Pons (tissue), 1 donor: ENCODE results near the gene ZDHHC24.
"Not testable (repeated sequence)": the region's sequence is repeated elsewhere in the genome, so short reads cannot be mapped to it uniquely, and the experiment has no call there.

Source experiments
- DNase-seq: peaks from one replicate; pipeline ENCODE4 v3.0.0-alpha.2; 2016; ENCODE audit warnings: low spot score

ZDHHC24 gene, protein sequence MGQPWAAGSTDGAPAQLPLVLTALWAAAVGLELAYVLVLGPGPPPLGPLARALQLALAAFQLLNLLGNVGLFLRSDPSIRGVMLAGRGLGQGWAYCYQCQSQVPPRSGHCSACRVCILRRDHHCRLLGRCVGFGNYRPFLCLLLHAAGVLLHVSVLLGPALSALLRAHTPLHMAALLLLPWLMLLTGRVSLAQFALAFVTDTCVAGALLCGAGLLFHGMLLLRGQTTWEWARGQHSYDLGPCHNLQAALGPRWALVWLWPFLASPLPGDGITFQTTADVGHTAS

DNA sequence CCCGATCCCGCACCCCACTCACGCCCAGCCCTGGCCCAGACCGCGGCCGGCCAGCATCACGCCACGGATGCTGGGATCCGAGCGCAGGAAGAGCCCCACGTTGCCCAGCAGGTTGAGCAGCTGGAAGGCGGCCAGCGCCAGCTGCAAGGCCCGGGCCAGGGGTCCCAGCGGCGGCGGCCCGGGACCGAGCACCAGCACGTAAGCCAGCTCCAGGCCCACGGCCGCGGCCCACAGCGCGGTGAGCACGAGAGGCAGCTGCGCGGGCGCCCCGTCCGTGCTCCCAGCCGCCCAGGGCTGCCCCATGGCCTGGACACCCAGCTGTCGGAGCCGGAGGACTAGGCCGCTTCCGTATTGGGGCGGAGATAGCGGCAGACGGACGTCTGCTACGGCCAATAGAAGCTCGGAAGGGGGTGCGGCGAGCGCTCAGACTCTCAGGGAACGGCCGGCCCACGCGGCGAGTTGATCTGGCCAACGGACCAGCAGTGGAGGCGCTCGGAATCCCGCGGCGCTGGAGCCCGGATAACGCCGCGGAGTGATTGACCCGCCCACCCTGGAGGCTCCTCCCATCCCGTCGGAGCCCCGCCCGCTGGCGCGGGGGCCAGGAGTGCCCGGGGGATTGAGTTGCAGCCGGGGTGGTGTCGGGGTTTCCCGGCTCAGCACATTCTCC lies at the start of gene ZDHHC24:
ZDHHC24 (minus strand) TSS at position 348 of the 667 bp plus-strand sequence; CDS start at position 303, 45 bp downstream.
- peak; percentile 96 for DNase-seq

DNA sequence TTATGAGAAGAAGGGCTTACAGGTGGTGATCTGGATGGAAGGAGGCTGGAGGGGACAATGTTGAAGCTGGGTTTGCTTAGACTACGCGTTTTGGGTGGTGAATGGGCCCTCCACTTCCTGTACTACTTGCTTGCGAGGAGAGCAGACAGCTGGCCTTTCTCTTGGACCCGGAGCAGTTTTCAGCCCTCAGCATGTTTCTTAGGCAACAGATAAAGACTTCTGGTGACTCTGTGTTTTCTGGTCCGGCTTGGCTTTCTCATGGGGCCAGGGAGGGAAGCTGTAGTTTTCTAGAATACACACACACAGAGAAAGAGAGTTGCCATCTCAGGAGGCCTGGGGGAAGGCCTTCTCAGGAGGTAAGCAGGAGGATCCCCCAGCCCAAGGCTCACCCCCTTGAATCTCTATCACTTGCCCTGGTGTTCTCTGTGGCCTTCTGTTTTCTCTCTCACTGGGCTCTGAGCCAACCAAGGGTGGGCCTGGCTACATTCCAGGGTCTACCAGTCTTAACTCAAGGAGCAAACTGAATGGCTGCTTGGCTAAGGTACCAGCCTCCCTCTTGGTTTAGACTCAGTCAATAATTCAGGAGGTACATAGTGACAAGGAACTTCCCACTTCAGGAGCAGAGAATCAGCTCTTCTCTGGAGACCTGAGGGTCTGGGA lies 49.5 kb upstream of the ZDHHC24 start:
- DNase-seq: peak; percentile 42

DNA sequence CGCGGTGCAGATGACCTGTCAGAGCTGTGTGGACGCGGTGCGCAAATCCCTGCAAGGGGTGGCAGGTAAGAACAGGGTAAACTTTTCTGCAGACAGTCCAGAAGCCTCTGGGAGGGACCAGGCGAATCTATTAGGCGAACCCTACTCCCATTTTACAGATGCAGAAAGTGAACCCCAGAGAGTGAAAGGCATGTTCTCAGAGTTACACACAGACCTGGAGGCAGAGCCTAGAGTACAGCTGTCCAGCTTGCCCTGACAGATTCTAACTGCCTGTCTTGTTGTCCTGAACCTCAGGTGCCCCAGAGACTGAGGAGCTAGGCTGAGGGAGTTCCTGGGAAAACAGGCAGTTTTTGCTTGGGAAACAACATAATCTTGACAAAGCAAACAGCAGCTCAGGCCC lies 47.8 kb upstream of the ZDHHC24 start:
- no peak for DNase-seq

DNA sequence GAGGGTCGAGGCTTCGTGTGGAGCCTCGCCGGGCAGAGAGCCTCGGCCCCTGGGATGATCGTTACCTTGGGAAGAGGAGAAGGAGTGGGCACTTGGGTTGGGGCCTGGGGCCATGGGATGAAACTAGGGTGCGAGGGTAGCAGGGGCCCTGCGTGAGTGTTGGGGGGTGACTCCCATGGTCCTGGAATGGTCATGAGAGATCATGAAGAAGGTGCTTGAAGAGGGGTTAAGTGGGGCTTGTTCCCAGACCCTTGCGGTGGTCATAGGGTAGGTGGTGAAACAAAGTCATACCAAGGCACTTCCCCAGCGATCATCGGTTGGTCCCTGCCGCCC lies 47.4 kb upstream of the ZDHHC24 start:
- DNase-seq: no peak

DNA sequence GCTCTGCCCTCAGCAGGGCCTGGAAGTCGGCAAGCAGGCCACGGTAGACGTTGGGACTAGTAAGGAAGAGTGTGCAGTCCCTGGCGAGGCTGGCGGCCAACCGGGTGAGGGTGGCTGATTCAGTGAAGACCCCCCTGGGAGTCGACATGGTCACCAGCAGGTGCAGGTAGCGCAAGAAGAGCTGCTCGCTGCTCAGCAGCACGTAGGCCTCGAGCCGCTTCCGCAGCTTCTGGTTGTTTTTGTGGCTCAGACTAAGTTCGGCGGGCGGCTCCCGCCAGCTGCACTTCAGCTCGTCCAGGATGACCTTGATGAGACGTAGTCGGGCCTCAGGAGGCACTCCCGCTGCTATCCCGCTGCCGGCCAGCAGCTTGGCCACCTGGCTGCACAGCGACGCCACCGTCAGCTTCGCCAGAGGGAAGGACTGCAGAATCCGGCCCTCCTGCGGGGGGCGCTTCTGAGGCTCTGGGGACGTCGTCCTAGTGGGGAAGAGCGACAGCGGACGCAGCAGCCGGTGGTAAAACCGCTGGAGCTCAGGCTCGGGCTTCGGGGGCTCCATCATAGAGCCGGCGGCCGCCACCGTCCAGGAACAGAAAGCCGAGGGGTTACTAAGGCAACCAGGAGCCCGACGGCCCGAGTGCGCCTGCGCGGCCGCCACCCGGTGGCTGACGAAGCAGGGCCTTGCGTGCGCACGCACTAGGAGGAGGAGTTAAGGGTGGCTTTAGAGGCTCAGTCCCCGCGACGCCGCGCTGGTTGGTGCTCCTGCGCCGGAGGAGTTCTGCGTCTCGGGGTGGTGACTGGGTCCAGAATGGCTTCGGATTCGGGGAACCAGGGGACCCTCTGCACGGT lies 46.8 kb upstream of the ZDHHC24 start, which contains the start of the genes CCDC87 and CCS:
CCDC87 (minus strand) TSS at position 607 of the 846 bp plus-strand sequence; CDS start at position 559, 48 bp downstream.
CCS (plus strand) TSS at position 729 of the 846 bp plus-strand sequence; CDS start at position 806, 77 bp downstream.
- peak; percentile 95 for DNase-seq

DNA sequence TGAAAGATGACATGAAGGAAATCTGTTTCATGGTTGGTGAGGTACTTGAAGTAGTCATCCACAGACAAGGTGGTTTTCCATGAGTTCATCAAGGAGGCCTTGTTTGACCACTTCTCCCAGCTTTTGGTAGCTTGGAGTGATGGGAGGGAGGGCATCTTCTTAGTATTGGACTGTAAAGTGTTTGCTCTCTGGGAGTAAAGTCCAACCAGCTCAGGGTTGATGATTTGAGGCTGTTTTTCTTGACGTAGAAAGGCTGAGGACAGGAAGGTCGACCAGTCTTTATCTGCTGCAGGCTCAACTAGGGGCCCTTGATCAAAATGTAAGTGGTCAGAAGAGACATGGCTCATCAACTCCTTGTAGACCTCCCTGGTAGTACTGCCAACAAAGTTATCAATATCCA lies 45.3 kb upstream of the ZDHHC24 start:
- no peak for DNase-seq

DNA sequence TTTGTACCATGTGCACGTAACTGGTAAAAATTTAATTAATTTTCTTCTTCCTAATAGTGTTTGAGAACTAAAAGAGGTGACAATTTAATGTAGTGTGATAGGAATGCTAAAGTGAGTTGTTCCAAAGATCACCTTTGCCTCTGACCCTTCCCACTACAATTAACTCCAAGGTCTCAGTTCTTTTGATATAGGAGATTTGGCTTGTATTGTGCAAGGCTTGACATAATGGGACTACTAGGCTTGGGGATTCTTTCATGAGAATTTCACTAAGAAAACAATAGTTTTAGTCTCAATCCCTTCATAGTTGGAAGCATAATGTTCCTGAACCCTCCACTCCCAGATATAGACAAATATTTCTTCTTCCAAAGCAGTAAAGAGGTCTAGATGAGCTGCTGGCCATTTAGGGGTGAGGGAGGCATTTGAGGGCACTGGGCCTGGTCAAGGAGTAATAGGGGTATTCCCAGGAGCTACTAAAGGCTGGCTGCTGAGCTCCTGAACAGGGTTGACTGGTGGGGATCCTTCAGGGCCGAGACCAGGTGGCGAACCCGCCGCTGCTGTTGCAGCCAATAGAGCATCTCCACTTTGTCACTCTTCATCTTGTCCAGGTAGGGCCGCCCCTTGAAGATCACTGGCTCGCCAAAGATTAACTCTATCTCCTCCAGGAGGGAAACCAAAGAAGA lies 44.3 kb upstream of the ZDHHC24 start:
- no peak for DNase-seq

DNA sequence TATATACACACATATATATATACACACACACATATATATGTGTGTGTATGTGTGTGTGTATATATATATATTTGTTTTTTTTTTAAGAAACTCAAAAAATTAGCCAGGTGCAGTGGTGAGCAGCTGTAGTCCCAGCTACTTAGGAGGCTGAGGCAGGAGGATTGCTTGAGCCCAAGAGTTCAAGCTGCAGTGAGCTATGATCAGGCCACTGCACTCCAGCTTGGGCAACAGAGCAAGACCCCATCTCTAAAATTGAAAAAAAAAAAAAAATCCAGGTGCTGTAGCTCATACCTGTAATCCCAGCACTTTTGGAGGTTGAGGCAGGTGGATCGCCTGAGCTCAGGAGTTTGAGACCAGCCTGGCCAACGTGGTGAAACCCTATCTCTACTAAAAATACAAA lies 43.5 kb upstream of the ZDHHC24 start:
- not testable (repeated sequence) for DNase-seq

DNA sequence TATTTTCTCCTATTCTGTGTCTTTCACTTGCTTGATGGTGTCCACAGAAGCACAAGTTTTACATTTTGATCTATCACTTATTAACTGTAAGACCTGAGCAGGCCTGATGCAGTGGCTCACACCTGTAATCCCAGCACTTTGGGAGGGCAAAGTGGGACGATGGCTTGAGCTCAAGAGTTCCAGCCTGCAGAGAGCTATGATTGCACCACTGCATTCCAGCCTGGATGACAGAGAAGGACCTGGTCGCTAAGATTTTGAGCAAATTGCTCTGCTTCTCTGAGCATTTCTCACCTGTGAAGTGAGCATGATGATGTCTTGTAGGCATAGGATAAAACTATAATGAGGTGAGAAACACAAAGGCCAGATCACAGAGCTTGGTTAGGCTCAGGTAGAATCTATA lies 40.3 kb upstream of the ZDHHC24 start:
- no peak for DNase-seq

DNA sequence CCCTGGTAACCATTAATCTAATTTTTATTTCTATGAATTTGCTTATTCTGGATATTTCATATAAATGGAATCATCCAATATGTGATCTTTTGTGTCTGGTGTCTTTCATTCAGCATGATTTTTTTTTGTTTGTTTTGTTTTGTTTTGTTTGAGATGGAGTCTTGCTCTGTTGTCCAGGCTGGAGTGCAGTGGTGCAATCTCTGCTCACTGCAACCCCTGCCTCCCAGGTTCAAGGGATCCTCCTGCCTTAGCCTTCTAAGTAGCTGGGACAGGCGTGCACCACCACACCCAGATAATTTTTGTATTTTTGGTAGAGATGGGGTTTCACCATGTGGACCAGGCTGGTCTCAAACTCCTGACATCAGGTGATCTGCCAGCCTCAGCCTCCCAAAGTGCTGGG lies 39.6 kb upstream of the ZDHHC24 start:
- not testable (repeated sequence) for DNase-seq

DNA sequence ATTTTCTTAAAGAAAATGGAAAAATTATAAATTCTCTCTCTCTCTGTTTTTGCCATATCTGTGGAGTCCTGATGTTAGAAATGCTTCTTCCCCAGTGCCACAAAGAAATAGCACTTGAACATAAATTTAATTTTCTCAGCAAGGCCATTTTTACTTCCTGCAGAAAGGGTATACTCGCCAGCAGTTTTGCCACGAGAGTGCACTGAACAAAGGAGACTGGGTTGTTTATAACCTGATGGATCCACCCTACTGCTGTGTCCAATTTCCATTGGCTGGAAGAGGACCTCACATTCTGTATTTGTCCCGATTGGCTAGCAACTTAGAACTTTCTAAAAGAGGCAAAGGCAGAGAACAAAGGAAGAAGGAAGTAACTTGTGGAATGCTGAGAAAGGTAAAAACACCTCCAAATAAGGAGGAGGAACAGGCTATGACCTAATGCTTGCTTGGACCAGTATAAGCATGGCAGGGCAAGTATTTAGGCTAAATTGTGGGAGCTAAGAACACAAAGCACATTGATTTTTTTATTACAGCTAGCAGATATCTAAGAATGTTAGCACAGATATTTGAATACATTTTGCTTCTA lies 36.8 kb upstream of the ZDHHC24 start:
- DNase-seq: not testable (repeated sequence)

DNA sequence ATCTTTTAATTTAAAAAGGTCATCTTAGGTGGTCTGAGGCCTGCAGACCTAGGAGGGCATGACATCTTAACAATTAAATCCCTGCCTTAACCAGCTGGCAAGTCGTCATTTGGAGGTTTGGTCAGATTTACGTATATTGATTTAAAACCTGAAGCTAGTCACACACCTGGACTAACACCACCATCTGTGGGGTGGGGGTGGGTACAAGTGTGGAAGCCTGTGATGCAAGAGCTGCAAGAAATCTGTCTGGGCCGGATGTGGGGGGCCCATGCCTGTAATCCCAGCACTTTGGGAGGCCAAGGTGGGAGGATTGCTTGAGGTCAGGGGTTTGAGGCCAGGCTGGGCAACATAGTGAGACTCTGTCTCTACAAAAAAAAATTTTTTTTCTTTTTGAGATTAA lies 35.4 kb upstream of the ZDHHC24 start:
- DNase-seq: no peak

DNA sequence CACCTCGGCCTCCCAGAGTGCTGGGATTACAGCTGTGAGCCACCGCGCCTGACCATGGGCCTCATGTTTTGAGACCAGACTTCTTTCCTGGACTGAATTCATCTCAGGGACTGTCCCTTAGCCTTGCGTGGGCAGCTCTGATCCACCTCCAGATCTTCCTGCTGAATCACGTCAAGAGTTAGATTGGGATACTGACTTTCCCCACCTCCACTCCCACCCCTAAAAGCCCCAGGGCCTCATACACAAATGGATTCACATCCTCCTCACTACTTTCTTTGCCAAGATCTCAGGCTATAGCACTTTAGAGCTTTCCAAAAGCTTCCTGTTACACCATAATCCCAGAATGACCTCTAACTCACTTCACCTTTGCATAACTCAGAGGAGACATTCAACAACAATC lies 35.0 kb upstream of the ZDHHC24 start:
- DNase-seq: no peak

DNA sequence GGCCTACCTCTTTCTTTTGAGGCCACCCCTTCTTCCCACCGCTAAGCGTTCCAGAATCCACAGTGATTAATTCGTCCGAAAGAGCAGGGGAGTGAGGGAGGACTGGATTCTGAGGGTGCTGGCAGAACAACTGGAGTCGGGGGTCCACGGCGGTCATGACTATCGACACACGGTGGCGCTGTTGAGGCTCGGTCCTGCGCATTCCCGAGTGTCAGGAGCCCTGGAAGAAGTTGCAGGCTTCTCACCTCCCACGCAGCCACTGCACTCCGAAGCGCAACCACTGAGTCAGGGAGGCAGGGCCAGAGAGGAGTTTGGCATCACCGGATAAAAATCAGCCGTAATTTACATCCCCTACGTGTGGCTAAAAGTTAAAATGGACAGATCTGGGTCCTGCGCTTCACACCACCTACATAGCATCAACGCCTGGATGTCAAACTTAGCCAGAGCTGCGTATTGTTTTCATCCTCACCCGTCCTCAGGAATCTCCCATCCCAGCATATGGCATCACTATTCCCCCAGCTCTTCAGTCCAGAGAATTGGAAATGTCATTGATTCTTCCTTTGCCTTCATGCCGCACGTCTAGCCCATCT lies 33.3 kb upstream of the ZDHHC24 start:
- peak; percentile 34 for DNase-seq

DNA sequence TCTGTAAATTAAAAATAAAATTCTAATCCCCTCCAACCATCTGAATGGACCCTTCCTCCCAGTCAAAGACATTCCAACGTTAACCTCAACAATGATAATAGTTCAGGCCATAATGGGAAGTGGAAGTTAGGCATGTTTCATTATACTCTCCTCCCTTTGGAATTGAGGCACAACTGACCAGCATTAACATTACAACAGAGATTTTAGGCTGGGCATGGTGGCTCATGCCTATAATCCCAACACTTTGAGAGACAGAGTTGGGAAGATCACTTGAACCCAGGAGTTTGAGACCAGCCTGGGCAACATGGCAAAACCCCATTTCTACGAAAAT lies 25.0 kb upstream of the ZDHHC24 start:
- no peak for DNase-seq

DNA sequence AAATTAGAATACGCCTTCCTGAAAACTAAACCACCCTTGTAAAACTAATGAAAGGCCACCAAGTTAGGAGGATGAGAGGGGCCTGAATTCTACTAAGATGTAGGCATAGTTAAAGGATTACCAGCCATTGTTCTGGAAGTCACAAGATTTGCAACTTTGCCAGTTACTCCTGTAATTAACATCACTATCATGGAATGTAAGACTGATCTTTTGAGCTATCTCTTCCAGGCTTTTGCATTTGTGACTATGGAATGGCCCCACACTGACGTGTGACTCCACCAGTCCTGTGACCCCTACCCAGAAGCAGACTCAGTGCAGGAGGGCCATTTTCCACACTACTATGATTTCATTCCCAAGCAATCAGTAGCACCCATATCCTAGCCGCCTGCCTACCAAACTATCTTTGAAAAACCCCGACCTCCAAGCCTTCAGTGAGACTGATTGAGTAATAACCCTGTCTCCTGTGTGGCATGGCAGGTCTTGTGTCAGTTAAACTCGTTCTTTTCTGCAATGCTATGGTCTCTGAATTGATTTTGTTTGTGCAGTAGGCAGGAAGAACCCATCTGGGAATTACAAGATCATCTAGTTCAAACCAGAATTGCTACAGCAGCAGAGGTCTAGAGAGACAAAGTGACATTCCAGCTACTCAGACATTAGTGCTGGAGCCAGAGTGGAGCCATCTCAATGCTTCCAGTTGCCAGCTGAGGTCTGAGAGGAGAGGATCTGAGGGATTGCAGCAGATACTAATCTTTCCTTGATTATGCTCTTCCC lies 24.4 kb upstream of the ZDHHC24 start:
- no peak for DNase-seq

DNA sequence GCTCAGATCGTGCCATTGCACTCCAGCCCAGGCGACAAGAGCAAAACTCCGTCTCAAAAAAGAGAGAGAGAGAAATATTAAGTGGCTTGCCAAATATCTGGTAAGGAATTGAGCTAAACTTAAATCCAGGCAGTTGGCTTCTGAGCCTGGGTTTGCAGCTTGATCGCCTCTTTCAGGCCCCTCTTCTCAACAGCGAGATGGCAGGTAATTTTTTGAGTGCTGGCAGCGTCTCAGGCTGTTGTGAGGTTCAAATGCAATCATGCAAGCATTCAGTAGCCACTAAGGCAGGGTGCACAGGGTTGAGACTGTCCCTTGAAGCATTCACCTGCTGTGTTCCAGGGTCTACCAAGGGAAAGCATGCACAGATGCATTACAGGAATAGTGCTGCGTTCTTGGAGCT lies 23.2 kb upstream of the ZDHHC24 start:
- no peak for DNase-seq

DNA sequence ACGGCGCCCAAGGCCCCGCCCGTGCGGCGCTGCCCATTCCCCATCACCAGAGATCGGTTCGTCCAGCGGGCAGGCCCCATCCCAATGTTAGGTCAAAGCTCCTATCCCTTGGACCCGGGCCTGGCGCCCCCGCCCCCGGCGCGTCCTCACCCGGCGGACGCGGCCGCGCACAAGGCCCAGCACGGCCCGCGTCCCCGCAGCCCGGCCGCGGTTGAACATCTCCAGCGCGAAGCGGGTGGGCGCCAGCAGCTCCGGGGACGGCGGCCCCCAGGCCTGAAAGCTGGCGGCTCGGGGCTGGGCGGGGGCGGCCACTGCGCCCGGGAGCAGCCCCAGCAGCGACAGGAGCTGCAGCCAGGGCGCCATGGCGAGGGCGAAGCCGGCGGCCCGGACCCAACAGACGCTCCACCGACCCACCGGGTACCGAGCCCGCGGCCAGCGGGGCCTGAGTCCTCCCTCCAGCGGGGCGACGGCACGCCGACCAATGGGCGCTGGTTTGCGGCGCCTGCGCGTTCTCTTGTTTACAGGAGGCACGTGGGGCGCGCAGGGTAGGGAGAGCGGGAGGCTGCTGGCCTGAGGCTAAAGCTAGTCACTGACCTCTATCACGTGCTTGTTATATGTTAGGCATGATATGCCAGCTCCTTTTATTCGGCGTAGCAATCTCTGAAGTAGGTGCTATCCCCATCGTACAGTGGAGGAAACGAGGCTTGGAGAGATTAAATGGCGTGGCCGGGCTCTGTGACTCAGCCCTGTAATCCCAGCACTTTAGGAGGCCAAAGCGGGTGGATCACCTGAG lies 22.5 kb upstream of the ZDHHC24 start, which contains the start of gene CTSF:
CTSF (minus strand) TSS at position 483 of the 793 bp plus-strand sequence; CDS start at position 363, 120 bp downstream.
- DNase-seq: peak; percentile 85

DNA sequence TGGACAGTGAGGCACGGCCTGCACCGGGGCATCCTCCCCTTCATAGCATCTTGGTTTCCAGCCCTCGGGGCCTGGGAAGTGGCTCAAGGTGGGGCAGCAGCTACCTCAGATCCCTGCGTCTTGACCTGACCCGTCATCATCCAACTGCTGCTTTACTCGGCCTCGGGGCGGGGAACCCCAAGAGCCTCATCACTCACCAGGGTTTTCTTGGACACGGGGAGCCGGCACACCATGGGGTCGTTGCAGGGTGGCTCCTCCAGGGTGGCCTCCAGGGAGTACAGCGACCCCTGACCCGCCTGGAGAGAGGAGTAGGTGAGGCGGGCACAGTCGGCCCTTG lies 21.9 kb upstream of the ZDHHC24 start:
- no peak for DNase-seq
